GM19438 (cell line): ENCODE measurements around the gene MPP3.
"Not testable (repeated sequence)": the region's sequence is repeated elsewhere in the genome, so short reads cannot be mapped to it uniquely, and the experiment has no call there.

Source experiments
- ATAC-seq: cut with Tn5 transposase; IDR thresholded peaks from one replicate; pipeline ENCODE4 v1.9.1; 2021; ENCODE audit warnings: low read depth; ENCODE audit not compliant: unreplicated experiment

MPP3 gene

GRCh38 chr17:43832976-43833829 is at the start of gene MPP3:
Gene MPP3 (minus strand): TSS chr17:43833146. CDS start chr17:43831906, 1,240 bp downstream.
- ATAC-seq = no peak

GRCh38 chr17:43881758-43882505 is 49.0 kb upstream of the MPP3 start:
- no peak for ATAC-seq

- no peak for ATAC-seq
These were observed 48.2 kb upstream of the MPP3 start for GRCh38 chr17:43881181-43881580.

GRCh38 chr17:43880420-43880991 is 47.6 kb upstream of the MPP3 start:
- no peak for ATAC-seq

GRCh38 chr17:43879723-43880419 is 46.9 kb upstream of the MPP3 start:
- no peak for ATAC-seq

- ATAC-seq = no peak
These were observed 45.6 kb upstream of the MPP3 start for GRCh38 chr17:43878260-43879175.

- ATAC-seq = no peak
These were observed 44.7 kb upstream of the MPP3 start for GRCh38 chr17:43877451-43878155.

GRCh38 chr17:43877031-43877430 is 44.1 kb upstream of the MPP3 start:
- ATAC-seq = no peak

- ATAC-seq = no peak
These were observed 42.7 kb upstream of the MPP3 start for GRCh38 chr17:43875476-43876147.

- ATAC-seq = no peak
These were observed 41.3 kb upstream of the MPP3 start for GRCh38 chr17:43874293-43874692.

- no peak for ATAC-seq
These were observed 40.9 kb upstream of the MPP3 start for GRCh38 chr17:43873815-43874214.

- no peak for ATAC-seq
These were observed 40.1 kb upstream of the MPP3 start for GRCh38 chr17:43873091-43873490.

- no peak for ATAC-seq
These were observed 39.2 kb upstream of the MPP3 start for GRCh38 chr17:43871946-43872690.

GRCh38 chr17:43869031-43869430 is 36.1 kb upstream of the MPP3 start:
- ATAC-seq = not testable (repeated sequence)

- no peak for ATAC-seq
These were observed 35.5 kb upstream of the MPP3 start for GRCh38 chr17:43868226-43868994.

- ATAC-seq = no peak
These were observed 31.4 kb upstream of the MPP3 start for GRCh38 chr17:43864161-43864984.
